Breast epithelium (tissue), 3 donors: ENCODE measurements around the gene SPATC1L.

Source experiments
- POLR2AphosphoS5 ChIP-seq, 3 donors: sonication (generic); formaldehyde crosslinking; IDR thresholded peaks; one replicate each; pipeline ENCODE4 v1.6.1; 2017; ENCODE audit warnings: antibody characterized with exemption in 3 of 3
- TF ChIP-seq, protein P1 (sequence below), 3 donors: fragments of 450-650 bp; IDR thresholded peaks; one replicate each; pipeline ENCODE4 v1.5.1; 2016 to 2017; ENCODE audit warnings: antibody characterized with exemption in 3 of 3, mild to moderate bottlenecking in 3 of 3, moderate library complexity in 3 of 3

DNA sequence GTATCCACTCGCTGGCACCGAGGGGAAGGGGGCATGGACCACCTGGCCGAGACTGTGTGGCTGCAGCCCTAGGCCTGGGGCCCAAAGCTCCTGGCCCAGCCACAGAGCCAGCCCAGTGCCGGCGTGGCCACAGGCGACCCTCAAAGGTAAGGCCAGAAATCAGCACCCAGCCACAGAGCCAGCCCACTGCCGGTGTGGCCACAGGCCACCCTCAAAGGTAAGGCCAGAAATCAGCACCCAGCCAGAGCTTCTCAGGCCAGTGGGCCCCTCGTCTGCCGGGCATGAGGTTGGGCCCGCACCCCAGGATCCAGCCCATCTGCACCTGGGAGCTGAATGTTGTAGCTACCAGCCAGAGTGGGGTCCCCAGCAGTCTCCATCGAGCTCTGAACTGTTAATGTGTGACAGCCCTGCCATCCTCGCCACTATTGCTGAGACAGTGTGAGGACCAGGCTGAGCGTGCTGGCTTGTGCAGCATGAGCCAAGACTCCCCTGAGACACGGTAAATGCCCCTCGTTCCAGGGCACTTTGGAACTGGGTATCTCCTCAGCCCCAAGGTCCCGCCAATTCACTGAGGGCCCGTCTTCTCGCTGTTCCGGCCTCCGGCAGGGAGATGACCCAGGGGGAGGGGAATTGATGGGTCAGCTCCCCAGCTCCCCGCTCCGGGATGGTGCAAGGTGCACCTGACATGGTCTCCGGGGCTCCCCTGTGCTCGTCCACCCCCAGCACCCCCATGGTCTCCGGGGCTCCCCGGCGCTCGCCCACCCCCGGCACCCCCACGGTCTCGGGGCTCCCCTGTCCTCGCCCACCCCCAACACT lies 24.2 kb downstream of the SPATC1L start:
- TF ChIP-seq, protein P1, sequence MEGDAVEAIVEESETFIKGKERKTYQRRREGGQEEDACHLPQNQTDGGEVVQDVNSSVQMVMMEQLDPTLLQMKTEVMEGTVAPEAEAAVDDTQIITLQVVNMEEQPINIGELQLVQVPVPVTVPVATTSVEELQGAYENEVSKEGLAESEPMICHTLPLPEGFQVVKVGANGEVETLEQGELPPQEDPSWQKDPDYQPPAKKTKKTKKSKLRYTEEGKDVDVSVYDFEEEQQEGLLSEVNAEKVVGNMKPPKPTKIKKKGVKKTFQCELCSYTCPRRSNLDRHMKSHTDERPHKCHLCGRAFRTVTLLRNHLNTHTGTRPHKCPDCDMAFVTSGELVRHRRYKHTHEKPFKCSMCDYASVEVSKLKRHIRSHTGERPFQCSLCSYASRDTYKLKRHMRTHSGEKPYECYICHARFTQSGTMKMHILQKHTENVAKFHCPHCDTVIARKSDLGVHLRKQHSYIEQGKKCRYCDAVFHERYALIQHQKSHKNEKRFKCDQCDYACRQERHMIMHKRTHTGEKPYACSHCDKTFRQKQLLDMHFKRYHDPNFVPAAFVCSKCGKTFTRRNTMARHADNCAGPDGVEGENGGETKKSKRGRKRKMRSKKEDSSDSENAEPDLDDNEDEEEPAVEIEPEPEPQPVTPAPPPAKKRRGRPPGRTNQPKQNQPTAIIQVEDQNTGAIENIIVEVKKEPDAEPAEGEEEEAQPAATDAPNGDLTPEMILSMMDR (IDR thresholded peaks at IDR 0.05), result no peak
- no peak for TF ChIP-seq POLR2AphosphoS5 (IDR thresholded peaks at IDR 0.05)
